Calu3 (cell line): ENCODE data around the gene THEM5. TPM values are rescaled to one million over a fixed set of nuclear protein-coding genes. Genes with fewer than 3 reads are reported as not detected.

Experiments used
- BruUV-seq: library from RNA; stranded (reverse); fragments of 400-500 nt; replicated peaks from 2 replicates; lab custom pipeline; 2021; lab: Mats Ljungman, UMichigan
- CTCF ChIA-PET: fragments of 300-600 bp; sonication (Branson Sonifier 250); formaldehyde crosslinking; loops from one replicate; lab custom pipeline; 2022; ENCODE audit warnings: antibody characterized with exemption; lab: Charles Lee
- DNase-seq: peaks from one replicate; pipeline ENCODE4 v3.0.0; 2022
- H3K27ac Mint-ChIP-seq: one replicate; pipeline ENCODE4 v1.8.0; 2022; ENCODE audit warnings: mixed read lengths; ENCODE audit not compliant: unreplicated experiment
- H3K27me3 Mint-ChIP-seq: one replicate; pipeline ENCODE4 v1.8.0; 2022; ENCODE audit warnings: mixed read lengths; ENCODE audit not compliant: unreplicated experiment
- H3K36me3 Mint-ChIP-seq: one replicate; pipeline ENCODE4 v1.8.0; 2022; ENCODE audit warnings: mild to moderate bottlenecking, moderate library complexity, mixed read lengths; ENCODE audit not compliant: insufficient read depth, unreplicated experiment
- H3K4me1 Mint-ChIP-seq: one replicate; pipeline ENCODE4 v1.8.0; 2022; ENCODE audit warnings: mild to moderate bottlenecking, low read depth, mixed read lengths; ENCODE audit not compliant: unreplicated experiment
- H3K4me3 Mint-ChIP-seq: one replicate; pipeline ENCODE4 v1.8.0; 2022; ENCODE audit warnings: mild to moderate bottlenecking, low read depth, moderate library complexity, mixed read lengths; ENCODE audit not compliant: unreplicated experiment
- H3K9me3 Mint-ChIP-seq: one replicate; pipeline ENCODE4 v1.8.0; 2022; ENCODE audit warnings: low read depth, mixed read lengths; ENCODE audit not compliant: unreplicated experiment
- intact Hi-C: fragments of 100-400 bp; cut with micrococcal nuclease; formaldehyde crosslinking; loops from one replicate; pipeline ENCODE4 v1.10.0; 2022; ENCODE audit not compliant: unreplicated experiment
- total RNA-seq: library from RNA; stranded (reverse); gene quantifications from 2 replicates; pipeline ENCODE4 v1.2.3, GENCODE V29; 2022
- TF ChIP-seq, protein P1 (sequence below): fragments of 200-600 bp; IDR thresholded peaks from one replicate; pipeline ENCODE4 v1.8.0; 2022; ENCODE audit warnings: antibody characterized with exemption; ENCODE audit not compliant: unreplicated experiment

The THEM5 gene
- total RNA-seq, 1 experiment from 2014 or later, result not detected

DNA sequence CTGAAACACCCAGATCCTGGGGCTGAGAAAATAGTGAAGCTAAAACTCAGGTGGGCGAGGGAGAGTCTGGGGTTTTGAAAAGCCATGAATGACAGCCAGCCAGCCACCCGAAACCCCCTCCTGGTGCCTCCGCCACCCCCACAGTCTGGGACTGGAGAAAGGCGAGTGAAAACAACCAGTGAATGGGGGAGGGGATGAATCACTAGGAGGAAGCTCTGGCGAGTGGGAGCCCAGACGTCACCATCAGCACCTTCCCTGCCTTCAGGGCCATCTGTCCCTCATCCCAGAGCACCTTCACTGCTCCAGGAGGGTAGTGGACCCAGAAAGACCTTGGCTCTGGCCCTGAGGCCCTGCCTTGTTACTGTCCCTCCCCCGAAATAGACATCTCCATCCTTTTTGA is 31.1 kb downstream of the THEM5 start:
- H3K9me3 Mint-ChIP-seq, result no peaks in the 10 kb centered on the region
- no peak overlapping the region for H3K27ac Mint-ChIP-seq
- no TSS peak for BruUV-seq
- TF ChIP-seq, protein P1, sequence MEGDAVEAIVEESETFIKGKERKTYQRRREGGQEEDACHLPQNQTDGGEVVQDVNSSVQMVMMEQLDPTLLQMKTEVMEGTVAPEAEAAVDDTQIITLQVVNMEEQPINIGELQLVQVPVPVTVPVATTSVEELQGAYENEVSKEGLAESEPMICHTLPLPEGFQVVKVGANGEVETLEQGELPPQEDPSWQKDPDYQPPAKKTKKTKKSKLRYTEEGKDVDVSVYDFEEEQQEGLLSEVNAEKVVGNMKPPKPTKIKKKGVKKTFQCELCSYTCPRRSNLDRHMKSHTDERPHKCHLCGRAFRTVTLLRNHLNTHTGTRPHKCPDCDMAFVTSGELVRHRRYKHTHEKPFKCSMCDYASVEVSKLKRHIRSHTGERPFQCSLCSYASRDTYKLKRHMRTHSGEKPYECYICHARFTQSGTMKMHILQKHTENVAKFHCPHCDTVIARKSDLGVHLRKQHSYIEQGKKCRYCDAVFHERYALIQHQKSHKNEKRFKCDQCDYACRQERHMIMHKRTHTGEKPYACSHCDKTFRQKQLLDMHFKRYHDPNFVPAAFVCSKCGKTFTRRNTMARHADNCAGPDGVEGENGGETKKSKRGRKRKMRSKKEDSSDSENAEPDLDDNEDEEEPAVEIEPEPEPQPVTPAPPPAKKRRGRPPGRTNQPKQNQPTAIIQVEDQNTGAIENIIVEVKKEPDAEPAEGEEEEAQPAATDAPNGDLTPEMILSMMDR, result no peak
- H3K36me3 Mint-ChIP-seq, result no peaks in the 10 kb centered on the region
- no peak overlapping the region for H3K4me3 Mint-ChIP-seq
- no peak for DNase-seq
- H3K27me3 Mint-ChIP-seq, result peaks cover 40% of the 10 kb centered on the region
- intact Hi-C loops, result no loop called here
- peaks cover 8% of the 10 kb centered on the region for H3K4me1 Mint-ChIP-seq
- CTCF ChIA-PET, result no interaction called here

GRCh38 chr1:151820940-151821339 is 32.6 kb downstream of the THEM5 start:
- Mint-ChIP-seq H3K9me3 (no peaks in the 10 kb centered on the region), H3K27ac (no peak overlapping the region), H3K4me3 (no peak overlapping the region), H3K36me3 (no peaks in the 10 kb centered on the region), H3K4me1 (peaks cover 8% of the 10 kb centered on the region), H3K27me3 (peaks cover 49% of the 10 kb centered on the region)
- CTCF ChIA-PET, result interaction anchor here (0.6 to 2.4 kb wide), 4 partner anchors 10 to 1447 kb away, joined by 3 to 12 read pairs (median 4); partner anchors contain the start of gene TDRKH
- DNase-seq, result no peak
- intact Hi-C loops, result no loop called here
- TF ChIP-seq, protein P1, result no peak
- BruUV-seq, result no TSS peak

DNA sequence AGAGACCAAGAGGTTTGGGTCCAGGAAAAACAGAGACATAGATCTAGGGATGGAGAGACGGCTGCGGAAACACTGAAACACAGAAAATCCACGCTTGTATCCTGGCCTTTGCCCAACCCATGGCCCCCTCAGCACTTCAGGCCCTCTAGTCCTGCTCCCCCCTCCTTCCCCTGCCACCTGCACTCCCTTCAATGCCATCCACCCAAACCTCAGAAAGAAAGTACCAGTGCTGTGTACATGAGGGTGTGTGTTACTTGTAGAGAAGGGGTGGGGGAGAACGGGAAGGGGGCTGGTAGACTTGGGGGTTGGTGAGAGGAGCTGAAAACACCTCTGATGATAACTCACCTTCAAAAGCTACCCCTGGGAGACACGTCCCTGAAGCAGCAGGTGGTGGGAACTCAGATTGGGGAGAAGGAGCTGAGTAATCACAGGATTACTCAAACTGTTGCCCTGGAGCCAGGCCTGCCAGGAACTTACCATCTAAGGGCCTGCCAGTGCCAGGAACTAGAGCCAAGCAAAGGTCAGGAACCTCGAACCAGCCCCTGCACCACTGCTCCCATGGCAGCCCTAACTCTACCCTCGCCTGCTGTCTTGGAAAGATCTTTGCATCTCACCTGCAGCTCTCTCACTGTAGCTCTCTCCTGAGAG is 33.4 kb downstream of the THEM5 start:
- H3K9me3 Mint-ChIP-seq, result no peaks in the 10 kb centered on the region
- CTCF ChIA-PET, result interaction anchor here (0.6 to 2.4 kb wide), 5 partner anchors 9 to 35 kb away, joined by 3 to 12 read pairs (median 4); partner anchors contain the start of gene TDRKH
- no TSS peak for BruUV-seq
- TF ChIP-seq, protein P1, result no peak
- H3K4me3 Mint-ChIP-seq, result no peak overlapping the region
- H3K27ac Mint-ChIP-seq, result no peak overlapping the region
- no peak for DNase-seq
- peaks cover 51% of the 10 kb centered on the region for H3K27me3 Mint-ChIP-seq
- no peaks in the 10 kb centered on the region for H3K36me3 Mint-ChIP-seq
- intact Hi-C loops, result no loop called here
- H3K4me1 Mint-ChIP-seq, result peaks cover 8% of the 10 kb centered on the region

DNA sequence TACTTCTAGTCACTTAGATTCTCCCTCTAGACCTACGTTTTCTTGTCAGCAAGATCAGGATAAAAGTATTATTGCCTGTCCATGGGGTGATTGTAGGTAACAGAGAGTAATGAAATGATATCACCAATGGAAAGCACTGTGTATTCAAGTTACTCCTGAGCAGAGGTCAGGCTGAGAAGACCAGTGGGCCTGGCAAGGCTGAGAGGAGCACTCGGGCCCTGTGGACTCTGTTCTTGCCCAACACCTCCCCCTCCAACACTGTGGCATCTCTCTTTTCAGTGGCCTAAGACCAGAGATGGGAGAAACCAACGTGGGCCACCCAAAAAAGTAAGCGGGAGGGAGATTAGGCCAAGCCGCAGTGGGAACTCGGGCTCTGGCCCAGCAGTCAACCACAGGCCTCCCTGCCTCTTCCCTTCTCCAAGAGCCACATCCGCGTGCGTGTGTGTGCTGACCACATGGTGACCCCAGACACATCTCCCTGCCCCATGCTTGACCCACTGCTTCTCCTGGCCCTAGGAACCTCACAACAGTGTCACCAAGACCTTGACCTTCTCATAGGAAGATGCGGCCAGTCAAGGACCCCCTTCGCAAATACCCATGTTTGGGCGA is 34.2 kb downstream of the THEM5 start:
- CTCF ChIA-PET, result interaction anchor here (1.3 to 2.4 kb wide), 2 partner anchors 17 to 29 kb away, joined by 3 to 12 read pairs; partner anchors contain the start of gene TDRKH
- DNase-seq, result no peak
- intact Hi-C loops, result no loop called here
- Mint-ChIP-seq H3K4me3 (no peak overlapping the region), H3K9me3 (no peaks in the 10 kb centered on the region), H3K4me1 (peaks cover 8% of the 10 kb centered on the region), H3K27ac (no peak overlapping the region), H3K27me3 (peaks cover 51% of the 10 kb centered on the region), H3K36me3 (no peaks in the 10 kb centered on the region)
- TF ChIP-seq, protein P1, result no peak
- no TSS peak for BruUV-seq
